Thoracic aorta (tissue), 2 donors: Measurements from ENCODE around the gene PPIL6. TPM values are rescaled to one million over a fixed set of nuclear protein-coding genes. Genes with fewer than 3 reads are reported as not detected.
"Not testable (repeated sequence)": the region's sequence is repeated elsewhere in the genome, so short reads cannot be mapped to it uniquely, and the experiment has no call there.

ENCODE experiments used
- ATAC-seq: fragments of 150-250 bp; one replicate; pipeline ENCODE4 v1.8.0; 2017; ENCODE audit warnings: low read depth; ENCODE audit not compliant: insufficient number of reproducible peaks, low FRiP score
- DNase-seq: peaks from one replicate; pipeline ENCODE4 v3.0.0-alpha.2; 2020; ENCODE audit warnings: low spot score
- H3K27ac ChIP-seq, 2 donors: fragments of 200-600 bp; sonication (generic); 1 replicate in 1 of 2; 2 replicates in 1 of 2; pipeline ENCODE4 v1.5.1; 2016; ENCODE audit warnings: mild to moderate bottlenecking in 2 of 2, moderate library complexity in 2 of 2
- H3K27me3 ChIP-seq: fragments of 200-600 bp; sonication (generic); replicated peaks from 2 replicates; pipeline ENCODE4 v1.6.0; 2016; ENCODE audit warnings: mild to moderate bottlenecking; ENCODE audit not compliant: insufficient read depth
- H3K36me3 ChIP-seq: fragments of 200-600 bp; sonication (generic); one replicate; pipeline ENCODE4 v1.5.1; 2016
- H3K4me1 ChIP-seq, 2 donors: fragments of 200-600 bp; sonication (generic); 1 replicate in 1 of 2; 2 replicates in 1 of 2; pipeline versions ENCODE4 v1.5.1 to v1.6.0; 2016; ENCODE audit warnings: low read depth in 2 of 2, mild to moderate bottlenecking in 1 of 2; ENCODE audit not compliant: control insufficient read depth in 1 of 2
- H3K4me3 ChIP-seq: fragments of 200-600 bp; sonication (generic); 2 replicates; pipeline ENCODE4 v1.5.1; 2016; ENCODE audit warnings: mild to moderate bottlenecking
- H3K9me3 ChIP-seq: fragments of 200-600 bp; sonication (generic); 2 replicates; pipeline ENCODE4 v1.5.1; 2016
- CTCF ChIP-seq: fragments of 200-600 bp; sonication (generic); IDR thresholded peaks from one replicate; pipeline ENCODE4 v1.5.1; 2019; ENCODE audit warnings: antibody characterized with exemption
- total RNA-seq, 2 donors: library from RNA; depleted of rRNA; stranded (reverse); fragments of >200 nt; gene quantifications; one replicate each; pipeline versions ENCODE4 v1.1.0 to v1.2.3, GENCODE V29; 2016

PPIL6 gene
- total RNA-seq, 2 donors from 2014 or later, result 2.2 to 5.8 TPM

DNA sequence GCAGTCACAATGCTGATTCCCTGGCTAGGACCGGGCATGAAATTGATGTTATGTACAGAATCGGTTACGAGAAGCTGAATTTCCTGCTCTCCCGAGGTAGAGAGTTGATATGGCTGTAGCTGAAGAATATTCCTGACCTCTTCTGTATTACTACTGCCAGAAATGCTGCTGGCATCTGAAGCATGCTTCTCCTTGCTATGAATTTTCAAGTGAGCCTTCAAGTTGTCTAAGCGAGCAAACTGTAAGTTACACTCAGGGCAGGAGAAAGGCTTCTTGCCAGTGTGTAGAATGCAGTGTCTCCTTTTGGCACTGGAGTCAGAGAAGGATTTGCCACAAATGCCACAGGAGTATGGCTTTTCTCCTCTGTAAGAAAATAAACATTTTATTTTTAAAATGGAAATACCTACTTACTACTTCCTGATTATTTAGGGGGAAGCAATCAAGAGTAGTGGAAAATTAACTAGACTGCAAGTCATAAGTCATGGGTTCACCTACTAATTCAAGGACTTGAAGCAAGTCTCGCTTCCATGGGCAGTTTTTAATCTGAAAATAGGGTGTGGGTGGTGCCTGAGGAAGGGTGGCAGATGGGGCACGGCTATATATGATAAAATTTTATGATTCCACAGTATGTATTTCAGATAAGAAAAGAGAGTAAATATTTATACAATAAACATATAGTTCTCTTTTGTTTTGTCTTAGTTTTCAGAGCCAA lies 25.9 kb upstream of the PPIL6 start:
- Histone ChIP-seq H3K4me3 (no peak overlapping the region), H3K4me1 (no peaks in the 10 kb centered on the region), H3K27ac (no peak overlapping the region), H3K27me3 (no peaks in the 10 kb centered on the region), H3K9me3 (no peaks in the 10 kb centered on the region), H3K36me3 (peaks cover 24% of the 10 kb centered on the region)
- DNase-seq (no peak), ATAC-seq (no peak)
- no peak for TF ChIP-seq CTCF

GRCh38 chr6:109465772-109466171 lies 25.3 kb upstream of the PPIL6 start:
- Histone ChIP-seq H3K4me3 (no peak overlapping the region), H3K27ac (no peak overlapping the region)
- no peak for TF ChIP-seq CTCF

GRCh38 chr6:109461733-109462526 lies 21.5 kb upstream of the PPIL6 start:
- Histone ChIP-seq H3K27ac (no peak overlapping the region), H3K9me3 (no peaks in the 10 kb centered on the region), H3K4me1 (peaks cover 0 to 8% of the 10 kb centered on the region in 2 donors), H3K36me3 (peaks cover 11% of the 10 kb centered on the region), H3K27me3 (no peaks in the 10 kb centered on the region), H3K4me3 (no peak overlapping the region)
- ATAC-seq (no peak), DNase-seq (no peak)
- no peak for TF ChIP-seq CTCF

More at GRCh38 chr6:109465772-109466171, 25.3 kb upstream of the PPIL6 start:
- no peaks in the 10 kb centered on the region for H3K27me3 ChIP-seq
- H3K4me1 ChIP-seq, result no peaks in the 10 kb centered on the region
- no peak for DNase-seq
- peaks cover 18% of the 10 kb centered on the region for H3K36me3 ChIP-seq
- ATAC-seq, result no peak
- no peaks in the 10 kb centered on the region for H3K9me3 ChIP-seq

DNA sequence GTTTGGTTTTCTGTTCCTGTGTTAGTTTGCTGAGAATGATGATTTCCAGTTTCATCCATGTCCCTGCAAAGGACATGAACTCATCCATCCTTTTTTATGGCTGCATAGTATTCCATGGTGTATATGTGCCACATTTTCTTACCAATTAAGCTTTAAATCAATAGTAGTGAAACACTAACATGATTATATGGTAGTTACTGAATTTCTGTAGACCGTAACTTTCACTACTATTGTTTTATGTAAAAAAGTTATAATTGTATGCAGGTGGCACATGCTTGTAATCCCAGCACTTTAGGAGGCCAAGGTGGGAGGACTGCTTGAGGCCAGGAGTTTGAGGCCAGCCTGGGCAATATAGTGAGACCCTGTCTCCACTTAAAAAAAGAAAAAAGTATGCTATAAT lies 20.8 kb upstream of the PPIL6 start:
- not testable (repeated sequence) for DNase-seq, H3K9me3 ChIP-seq, H3K36me3 ChIP-seq, ATAC-seq, H3K27me3 ChIP-seq, H3K4me3 ChIP-seq, H3K27ac ChIP-seq
- peaks cover 7 to 15% of the 10 kb centered on the region in 2 donors for H3K4me1 ChIP-seq

GRCh38 chr6:109460161-109460829 lies 19.9 kb upstream of the PPIL6 start:
- Histone ChIP-seq H3K4me3 (no peak overlapping the region), H3K27me3 (no peaks in the 10 kb centered on the region), H3K9me3 (no peaks in the 10 kb centered on the region), H3K27ac (no peak overlapping the region), H3K4me1 (peaks cover 7 to 17% of the 10 kb centered on the region in 2 donors), H3K36me3 (peaks cover under 1% of the 10 kb centered on the region)
- DNase-seq (no peak), ATAC-seq (no peak)
- no peak for TF ChIP-seq CTCF
